SW480 (cell line): ENCODE data around the gene ERC2.

ENCODE experiments used
- DNase-seq: peaks from one replicate; pipeline ENCODE4 v3.0.0-alpha.2; 2016; ENCODE audit warnings: low spot score

The ERC2 gene

DNA sequence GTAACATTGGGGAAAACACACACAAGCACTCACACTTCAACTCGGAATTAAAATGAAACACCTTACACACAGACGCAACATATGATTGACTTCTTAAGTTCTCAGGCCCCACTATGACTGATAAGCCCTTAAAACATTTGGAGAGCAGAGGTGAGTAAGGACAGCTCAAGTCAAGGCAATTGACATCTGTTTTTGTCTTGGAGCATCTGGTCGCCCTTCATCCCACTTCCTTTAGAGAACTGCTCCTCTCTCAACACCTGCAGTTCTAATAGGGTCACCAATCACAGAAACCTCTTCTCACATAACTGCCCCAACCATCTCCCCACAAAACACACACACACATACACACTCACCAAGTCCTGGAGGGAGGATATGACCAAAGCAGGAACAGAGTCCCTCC is 43.4 kb downstream of the ERC2 start:
- DNase-seq: no peak

- no peak for DNase-seq
Observed at GRCh38 chr3:56424336-56424735, 43.9 kb downstream of the ERC2 start.

GRCh38 chr3:56423661-56424099 is 44.6 kb downstream of the ERC2 start:
- no peak for DNase-seq

DNA sequence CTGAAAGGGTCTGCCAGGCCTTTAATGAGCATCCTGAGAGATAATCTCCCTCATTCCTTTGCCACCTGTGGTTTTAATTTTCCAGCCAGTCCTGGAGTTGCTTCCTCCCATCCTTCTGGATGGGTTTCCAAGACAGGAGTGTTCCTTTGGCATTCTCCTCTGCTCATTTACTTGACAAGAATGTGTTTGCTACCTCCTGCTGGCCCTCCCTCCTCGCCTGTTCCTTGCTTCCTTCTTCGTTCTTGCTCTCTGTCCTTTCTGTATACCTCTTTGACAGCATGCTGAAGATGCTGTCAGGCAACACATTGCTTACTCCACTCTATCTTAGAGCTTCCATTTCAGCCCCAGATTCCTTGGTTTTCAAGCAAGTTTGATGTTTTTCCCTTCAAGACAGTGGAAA is 46.0 kb downstream of the ERC2 start:
- no peak for DNase-seq

- peak; percentile 21 for DNase-seq
Observed at GRCh38 chr3:56421205-56421604, 47.1 kb downstream of the ERC2 start.

DNA sequence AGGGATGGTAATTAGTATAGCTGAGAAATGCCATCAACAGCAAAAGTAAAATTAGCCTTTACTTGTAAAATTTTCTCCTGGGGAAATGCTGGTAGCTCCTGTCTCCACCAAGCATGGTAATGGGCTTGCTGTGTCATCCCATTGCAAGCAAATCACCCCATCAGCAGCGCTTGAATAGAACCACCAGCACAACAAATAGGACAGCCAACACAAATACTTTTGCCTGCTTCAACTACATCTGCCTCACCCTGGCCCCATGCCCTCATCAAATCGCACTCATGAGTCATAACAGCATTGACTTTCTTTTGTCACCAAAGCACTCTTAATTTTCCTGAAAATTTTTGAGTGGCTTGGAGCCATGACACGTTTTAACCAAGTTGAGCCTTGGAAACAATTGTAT is 52.6 kb downstream of the ERC2 start:
- DNase-seq: no peak

DNA sequence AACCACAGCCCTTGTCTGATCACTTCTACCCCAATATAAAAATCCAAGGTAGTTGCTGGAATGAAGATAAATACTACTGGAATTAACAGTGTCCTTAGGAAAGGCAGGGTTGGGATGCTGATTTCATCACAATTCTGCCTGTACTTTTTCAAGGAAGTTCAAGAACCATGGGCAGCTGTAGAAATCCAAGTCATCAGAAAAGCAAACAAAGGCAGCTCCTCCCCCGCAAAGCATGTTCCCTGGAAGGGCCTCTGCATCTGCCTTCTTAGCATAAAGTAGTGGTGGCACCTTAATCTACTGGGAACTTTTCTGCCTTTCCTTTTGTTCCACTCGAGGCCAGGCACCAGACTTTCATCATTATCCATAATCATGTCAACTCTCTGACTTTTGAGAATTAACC is 54.4 kb downstream of the ERC2 start:
- DNase-seq: no peak

DNA sequence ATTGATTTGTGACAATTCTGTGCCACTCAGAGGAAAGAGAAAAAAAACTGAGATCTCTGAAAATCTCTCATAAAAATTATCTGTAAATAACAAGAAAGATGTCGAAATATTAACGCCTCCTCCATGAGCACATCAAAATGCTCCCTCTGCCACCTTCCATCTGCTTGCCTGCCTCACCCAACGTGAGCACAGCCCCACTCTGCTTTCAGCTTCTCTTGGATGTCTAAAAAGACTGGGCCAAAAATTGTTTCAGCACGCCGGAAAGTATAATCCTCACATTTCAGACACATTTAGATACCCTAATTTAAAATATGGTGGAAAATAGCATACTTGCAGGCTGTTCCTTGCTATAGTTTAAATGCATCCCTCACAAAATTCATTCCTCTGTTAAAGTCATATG is 57.1 kb downstream of the ERC2 start:
- DNase-seq: no peak

DNA sequence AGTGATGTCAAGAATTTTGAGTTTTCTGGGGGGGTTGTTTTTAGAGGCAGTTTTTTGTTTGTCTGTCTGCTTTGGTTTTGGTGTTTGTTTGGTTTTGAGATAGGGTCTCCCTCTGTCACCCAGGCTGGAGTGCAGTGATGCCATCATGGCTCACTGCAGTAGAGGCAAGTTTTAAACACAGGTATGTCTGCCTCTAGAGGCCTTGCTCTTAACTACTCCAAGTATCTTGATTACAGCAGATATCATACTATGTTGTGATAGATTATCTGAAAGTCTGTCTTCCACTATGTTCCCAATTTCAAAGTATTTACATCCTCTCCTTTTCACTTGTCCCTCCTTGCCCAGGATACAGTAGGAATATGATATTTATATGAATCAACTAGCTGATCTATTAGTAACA is 57.7 kb downstream of the ERC2 start:
- DNase-seq: no peak

GRCh38 chr3:56409790-56410189 is 58.5 kb downstream of the ERC2 start:
- no peak for DNase-seq

- DNase-seq: no peak
Observed at GRCh38 chr3:56408761-56409196, 59.5 kb downstream of the ERC2 start.

- no peak for DNase-seq
Observed at GRCh38 chr3:56406826-56407515, 61.3 kb downstream of the ERC2 start.

DNA sequence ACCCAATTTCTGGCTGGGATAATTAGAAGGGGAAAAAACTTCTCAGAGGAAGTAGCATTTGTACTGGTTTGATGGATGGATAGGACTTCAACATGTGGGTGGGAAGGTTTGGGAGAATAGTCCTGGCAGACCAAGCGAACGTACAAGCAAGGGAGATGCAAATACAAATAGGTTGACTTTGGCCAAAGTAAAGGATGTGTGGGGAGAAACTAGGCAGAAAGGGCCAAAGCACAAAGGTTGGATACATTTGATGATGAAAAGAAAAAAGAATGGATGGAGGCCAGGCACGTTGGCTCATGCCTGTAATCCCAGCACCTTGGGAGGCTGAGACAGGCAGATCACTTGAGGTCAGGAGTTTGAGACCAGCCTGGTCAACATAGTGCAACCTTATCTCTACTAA is 63.4 kb downstream of the ERC2 start:
- DNase-seq: no peak

DNA sequence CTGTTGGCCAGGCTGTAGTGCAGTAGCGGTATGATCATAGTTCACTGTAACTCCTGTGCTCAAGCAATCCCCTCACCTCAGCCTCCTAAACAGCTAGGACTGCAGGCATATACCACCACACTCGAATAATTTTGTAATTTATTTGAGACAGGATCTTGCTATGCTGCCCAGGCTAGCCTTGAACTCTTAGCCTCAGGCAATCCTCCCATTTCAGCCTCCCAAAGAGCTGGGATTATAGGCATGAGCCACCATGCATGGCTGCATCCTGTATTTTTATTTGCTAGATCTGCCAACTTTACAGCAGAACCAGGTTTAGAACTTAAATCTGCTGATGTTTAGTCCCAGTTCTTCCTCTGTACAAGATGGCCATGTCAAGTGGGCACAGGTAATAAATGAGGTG is 69.6 kb downstream of the ERC2 start:
- DNase-seq: no peak

DNA sequence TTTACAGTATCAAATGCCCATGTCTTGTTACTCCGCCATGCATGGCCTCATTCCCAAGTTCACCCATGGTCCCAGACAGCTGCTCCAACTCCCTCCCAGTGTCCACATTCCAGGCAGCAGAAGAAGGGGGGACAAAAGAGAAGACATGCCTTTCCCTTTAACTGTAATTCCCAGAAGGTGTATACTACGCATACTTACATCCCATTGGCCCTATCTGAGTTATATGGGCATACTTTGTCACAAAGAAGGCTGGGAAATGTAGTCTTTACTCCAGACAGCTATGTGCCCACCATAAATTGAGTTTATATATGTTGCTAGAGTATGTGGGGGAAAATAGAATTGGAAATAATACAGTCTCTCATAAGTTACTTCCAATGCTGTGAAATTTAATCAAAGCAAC is 70.5 kb downstream of the ERC2 start:
- DNase-seq: no peak

GRCh38 chr3:56389183-56389830 is 79.0 kb downstream of the ERC2 start:
- no peak for DNase-seq

DNA sequence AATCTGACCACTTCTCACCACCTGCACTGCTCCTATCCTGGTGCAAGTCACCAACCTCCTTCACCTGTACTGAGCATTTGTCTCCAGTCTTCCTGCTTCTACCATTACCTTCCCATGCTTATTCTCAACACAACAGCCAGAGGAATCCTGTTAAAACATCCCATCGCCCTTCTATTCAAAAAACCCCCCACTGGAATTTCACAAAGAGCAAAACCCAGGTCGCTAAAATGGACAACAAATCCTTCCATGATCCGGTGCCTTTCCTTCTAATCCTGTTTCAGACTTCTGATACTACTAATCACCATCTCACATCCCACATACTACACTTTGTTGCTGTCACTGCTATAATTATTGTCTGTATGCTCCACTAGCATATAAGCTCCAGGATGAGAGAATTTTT is 85.2 kb downstream of the ERC2 start:
- DNase-seq: no peak

- DNase-seq: no peak
Observed at GRCh38 chr3:56379723-56380287, 88.5 kb downstream of the ERC2 start.

- no peak for DNase-seq
Observed at GRCh38 chr3:56375654-56376053, 92.6 kb downstream of the ERC2 start.

DNA sequence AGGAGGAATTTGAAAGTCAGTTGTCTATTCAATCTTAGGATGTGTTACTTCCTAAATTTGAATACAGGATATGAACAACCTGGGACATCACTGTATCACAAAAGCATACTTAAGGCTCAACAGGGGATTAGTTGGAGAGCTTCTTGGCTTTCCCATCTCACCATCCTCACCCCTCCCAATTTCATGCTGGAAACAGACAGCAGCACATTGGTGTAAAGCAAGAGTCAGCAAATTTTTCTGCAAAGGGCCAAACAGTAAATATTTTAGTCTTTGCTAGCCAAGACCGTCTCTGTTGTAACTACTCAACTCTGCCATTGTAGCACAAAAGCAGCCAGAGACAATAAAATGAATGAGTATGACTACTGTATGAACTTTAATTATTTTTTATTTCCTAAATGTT is 94.9 kb downstream of the ERC2 start:
- no peak for DNase-seq

- DNase-seq: no peak
Observed at GRCh38 chr3:56370991-56371775, 97.1 kb downstream of the ERC2 start.

DNA sequence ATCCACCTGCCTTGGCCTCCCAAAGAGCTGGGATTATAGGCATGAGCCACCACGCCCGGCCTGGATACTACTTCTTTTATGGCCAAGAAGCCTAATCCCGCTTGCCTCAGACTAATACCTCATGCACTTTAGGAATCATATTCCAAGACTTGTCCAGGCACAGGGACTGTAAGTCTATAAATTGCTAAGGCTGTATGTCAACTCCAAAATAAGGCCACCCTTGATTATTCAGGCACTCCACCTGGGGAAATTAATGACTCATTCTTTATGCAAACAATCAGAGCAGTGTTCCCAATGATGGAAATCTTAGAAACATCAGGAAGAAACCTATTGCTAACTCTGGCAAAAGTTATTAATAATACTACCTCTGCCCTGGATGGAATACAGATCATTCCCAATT is 98.4 kb downstream of the ERC2 start:
- DNase-seq: no peak

DNA sequence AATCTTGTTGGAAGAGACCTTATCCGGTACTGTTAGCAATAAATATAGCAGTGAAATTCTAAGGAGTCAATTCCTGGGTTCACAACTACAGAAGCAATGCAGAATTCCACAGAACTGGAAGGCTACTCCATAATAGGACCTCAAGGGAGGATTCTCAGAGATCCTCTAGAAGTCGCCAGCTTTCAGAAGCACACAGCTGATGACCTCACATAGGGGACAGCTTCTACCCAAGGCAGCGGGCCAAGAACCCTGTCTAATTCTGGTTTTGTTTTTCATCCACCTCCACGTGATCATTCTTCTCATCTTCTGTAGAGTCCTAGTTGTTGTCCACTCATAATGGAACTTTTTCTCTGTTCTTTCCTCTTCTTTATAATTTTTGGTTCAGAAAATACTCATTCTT is 99.4 kb downstream of the ERC2 start:
- DNase-seq: no peak
